UCSD-AML1 (cell line): ENCODE results near the gene ATF3.

Experiments used
- DNase-seq: peaks from one replicate; lab custom pipeline; 2025; ENCODE audit not compliant: unreplicated experiment; lab: John Stamatoyannopoulos, UW

Gene ATF3

DNA sequence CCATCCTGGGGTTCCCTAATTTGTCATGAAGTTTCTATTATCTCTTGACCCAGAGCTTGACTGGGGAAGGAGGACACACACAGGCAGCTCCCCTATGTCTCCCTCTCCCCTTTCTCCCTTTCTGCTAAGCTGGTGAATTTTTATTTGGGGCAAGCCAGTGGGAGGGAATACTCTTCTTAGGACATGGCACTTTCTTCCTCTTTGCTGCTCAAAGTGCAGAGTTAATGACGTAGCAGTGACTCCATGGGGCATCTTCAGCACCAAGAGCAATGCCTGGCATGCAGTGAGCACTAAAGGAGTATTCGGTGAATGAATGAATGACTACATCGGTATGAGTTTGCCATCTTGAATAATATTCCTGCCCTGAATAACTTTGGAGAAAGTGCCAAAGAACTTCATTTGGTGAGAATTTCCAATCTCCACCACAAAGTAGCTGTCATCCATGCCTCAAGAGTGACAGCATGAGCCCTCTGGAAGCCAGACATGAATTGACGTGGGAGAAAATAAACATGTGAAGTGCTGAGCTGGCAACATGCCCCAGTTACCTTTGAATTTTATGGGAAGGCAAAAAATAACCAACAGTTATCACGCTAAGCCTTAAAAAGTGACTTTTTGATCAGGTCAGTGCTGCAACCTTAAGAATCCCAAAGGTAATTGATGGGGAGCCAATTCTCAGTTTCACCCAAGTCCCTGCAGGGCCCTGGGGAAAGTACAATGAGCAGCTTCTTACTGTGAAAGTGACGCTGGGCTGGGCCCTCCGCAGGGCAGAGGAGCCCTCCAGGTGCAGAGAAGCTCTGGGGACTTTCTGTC is 22.1 kb upstream of the ATF3 start:
- no peak for DNase-seq

DNA sequence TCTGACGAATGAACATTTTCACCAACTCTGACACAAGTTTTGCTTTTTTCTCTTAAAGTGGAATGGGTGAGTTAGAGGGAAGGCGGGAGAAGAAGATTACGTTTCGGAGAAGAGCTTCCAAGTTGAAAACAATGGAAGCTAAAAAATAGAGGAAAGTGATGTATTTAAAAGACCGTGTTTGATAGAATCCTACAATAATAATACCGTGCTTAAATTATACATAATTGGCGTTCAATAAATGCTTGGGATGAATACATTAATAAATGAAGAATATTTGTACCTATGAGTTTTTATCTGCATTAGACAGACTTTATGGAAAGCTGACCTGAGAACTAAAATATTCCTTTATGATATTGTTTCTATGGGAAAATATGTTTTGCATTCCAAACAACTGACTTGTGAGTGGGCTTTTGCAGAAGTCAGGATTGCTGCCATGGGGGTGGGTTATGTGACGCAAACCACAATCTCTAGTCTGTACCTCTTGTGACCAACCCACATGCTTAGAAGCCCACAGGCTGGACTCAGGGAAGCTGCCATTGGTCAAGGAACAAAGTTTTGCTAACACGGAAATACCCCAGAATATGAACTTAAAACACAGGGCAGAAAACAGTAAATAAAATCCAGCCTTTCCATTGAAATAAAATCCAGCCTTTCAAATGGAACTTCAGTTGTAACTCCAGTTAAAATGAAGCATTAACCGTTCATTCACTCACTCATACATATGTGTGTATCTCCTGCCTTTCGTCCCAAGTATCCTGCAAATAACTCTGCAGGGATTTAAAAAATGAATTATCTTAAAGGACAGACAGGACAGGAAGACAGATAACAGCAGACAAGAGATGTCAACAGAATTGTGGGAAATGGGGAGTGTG is 21.3 kb upstream of the ATF3 start:
- no peak for DNase-seq

DNA sequence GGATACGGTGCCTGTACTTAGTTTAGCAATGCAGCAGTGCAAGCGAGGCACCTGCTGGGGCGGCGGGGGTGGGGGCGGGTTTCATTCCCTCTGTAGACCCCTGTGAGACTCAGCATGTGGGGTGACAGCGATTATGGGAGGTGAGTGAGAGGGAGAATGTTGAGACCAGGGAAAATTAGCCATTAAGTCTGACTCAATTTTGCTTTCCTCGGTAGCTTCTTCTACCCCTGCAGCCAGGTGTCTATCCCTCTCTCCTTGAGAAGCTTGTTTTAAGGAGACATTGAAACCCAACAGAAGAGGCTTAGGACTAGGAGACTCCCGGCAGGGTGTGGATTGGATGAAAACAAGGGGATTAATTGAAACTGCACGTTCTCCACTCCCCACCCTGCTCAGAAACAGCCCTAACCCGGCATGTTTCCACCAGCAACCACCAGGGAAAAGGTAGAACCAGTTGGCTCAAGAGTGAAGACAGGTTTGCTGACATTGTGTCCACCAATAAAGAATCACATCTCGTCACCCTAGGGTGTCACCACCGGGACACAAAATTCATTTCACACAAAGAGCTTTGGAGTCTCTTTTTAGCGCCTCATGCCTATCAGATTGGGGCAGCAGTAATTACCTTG is 20.6 kb upstream of the ATF3 start:
- no peak for DNase-seq

DNA sequence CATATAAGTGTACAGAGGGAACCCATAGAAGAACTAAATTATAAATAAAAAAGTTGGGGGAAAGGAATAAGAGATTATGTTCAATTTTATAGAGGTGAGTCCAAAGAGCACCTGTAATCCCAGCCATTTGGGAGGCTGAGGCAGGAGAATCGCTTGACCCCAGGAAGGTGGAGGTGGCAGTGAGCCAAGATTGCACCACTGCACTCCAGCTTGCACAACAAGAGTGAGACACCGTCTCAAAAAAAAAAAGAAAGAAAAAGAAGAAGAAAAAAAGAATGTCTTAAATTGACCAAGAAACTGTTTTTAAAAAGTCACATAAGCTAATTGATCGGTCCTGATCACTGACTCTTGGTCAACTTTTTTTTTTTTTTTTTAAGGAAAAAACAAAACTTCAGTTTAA is 19.1 kb upstream of the ATF3 start:
- no peak for DNase-seq

DNA sequence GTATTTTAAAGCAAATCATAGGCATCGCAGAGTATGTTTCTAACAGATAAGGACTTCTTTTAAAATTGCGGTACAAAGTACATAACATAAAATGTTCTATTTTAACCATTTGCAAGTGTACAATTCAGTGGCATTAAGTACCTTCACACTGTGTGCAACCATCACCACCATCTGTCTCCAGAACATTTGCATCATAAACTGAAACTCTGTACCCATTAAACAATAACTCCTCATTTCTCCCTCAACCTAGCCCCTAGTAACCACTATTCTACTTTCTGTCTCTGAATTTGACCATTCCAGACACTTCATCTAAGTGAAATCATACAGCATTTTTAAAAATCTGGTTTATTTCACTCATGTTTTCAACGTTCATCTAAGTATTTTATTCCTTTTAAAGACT is 16.6 kb upstream of the ATF3 start:
- no peak for DNase-seq

DNA sequence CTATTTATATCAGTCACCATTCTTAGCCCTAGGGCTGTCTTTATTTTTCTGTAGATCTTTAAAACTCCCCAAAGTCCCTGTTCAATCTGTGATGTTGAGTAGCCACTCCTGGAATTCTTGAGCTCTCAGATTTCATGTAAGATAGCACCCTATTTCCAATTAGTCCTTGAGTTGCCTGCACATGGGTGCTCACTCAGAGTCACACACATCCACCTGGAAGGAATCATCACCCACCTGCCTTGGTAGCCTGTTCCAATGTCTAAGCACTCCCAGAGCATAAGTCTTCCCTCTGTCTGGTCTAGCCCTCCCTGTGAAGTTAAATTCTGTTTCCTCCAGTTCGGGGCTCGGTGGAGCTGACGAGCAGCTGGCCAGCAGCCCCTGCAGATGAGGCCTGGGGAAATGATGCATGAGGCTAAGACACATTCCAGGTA is 14.7 kb upstream of the ATF3 start:
- DNase-seq: no peak

- no peak for DNase-seq
Measured at GRCh38 chr1:212594640-212595039, 13.9 kb upstream of the ATF3 start.

GRCh38 chr1:212595229-212595628 is 13.3 kb upstream of the ATF3 start:
- no peak for DNase-seq

- DNase-seq: no peak
Measured at GRCh38 chr1:212595787-212596714, 12.5 kb upstream of the ATF3 start.

GRCh38 chr1:212596798-212597197 is 11.8 kb upstream of the ATF3 start:
- no peak for DNase-seq

- DNase-seq: no peak
Measured at GRCh38 chr1:212597487-212597886, 11.1 kb upstream of the ATF3 start.

- no peak for DNase-seq
Measured at GRCh38 chr1:212600071-212600915, 8.3 kb upstream of the ATF3 start.

- no peak for DNase-seq
Measured at GRCh38 chr1:212600980-212601379, 7.6 kb upstream of the ATF3 start.

- no peak for DNase-seq
Measured at GRCh38 chr1:212601524-212601923, 7.0 kb upstream of the ATF3 start.

GRCh38 chr1:212605441-212606394 is 2.8 kb upstream of the ATF3 start:
- no peak for DNase-seq

GRCh38 chr1:212606395-212607205 is 2.0 kb upstream of the ATF3 start:
- no peak for DNase-seq

DNA sequence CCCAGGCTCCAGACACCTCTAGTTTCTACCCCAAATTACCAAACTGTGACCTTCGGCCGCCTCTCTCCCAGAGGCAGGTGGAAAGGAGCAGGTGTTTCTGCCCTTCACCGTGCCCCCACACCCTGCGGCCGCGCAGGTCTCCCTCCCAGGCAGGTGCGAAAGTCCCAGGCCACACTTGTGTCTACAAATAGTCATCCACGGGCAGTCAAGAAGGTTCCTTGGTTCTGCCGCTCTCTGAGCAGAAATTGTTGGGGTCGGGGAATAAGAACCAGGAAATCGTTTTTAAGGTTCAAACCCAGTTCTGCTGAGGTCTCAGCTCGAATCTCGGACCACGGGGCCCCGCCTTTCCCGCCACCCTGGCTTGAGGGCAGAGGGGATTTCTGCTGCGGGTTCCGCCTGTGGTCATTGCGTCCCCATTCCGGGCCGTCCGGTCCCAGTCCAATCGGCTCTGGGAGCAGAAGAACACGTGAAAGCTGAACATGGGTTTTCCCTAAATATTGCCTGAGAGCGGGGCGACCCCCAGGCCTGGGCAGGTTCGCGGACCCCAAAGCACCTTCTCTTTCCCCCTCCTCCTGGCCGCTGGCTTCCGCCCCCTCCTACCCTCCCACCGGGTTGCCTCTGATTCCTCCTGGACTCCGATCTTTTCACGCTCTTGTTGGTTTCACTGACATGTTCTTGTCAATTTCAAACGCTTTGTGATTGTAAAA is 1.2 kb upstream of the ATF3 start:
- no peak for DNase-seq
